ENCODE results near the gene TNFRSF25.

DNA sequence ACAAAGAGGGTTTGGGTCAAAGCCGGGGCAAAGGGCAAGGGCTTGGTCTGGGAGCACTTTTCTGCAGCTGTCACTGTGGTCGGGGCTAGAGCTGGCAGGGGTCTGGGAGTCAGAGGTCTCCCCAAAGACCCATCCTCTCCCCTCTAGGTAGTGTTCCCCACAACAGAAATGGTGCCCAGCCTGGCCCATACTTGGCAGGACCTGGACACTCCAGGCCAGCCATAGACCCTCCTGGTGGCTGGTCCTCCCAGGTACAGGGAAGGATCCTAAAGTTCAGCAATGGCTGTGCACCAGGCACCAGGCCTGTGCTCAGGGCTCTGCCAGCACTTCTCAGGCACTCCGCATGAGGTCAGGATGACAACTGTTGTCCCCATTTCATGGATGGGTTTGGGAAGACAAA is 30.4 kb downstream of the TNFRSF25 start:
- TF ChIP-seq FOXP2 (optimal IDR thresholded peaks at IDR 0.05; ENCODE audit: borderline replicate concordance, extremely low read depth, extremely low read length, insufficient read depth) = no peak
- TF ChIP-seq POLR2AphosphoS5 (IDR thresholded peaks at IDR 0.05; ENCODE audit: low read depth, low read length) = no peak

Measured in PFSK-1 (cell line).